Measurements from ENCODE around the gene SNN.

SNN gene

GRCh38 chr16:11697319-11697718 lies 29.1 kb downstream of the SNN start:
- H3K4me3 ChIP-seq (ENCODE audit: low read length) = no peak overlapping the region
- H3K27me3 ChIP-seq (ENCODE audit: insufficient read depth, low read length) = no peaks in the 10 kb centered on the region
- peaks cover 13% of the 10 kb centered on the region for H3K4me1 ChIP-seq (ENCODE audit: insufficient read depth, low read length)
- H2AFZ ChIP-seq (ENCODE audit: low read depth, low read length) = no peak overlapping the region
- no peaks in the 10 kb centered on the region for H3K9me3 ChIP-seq (ENCODE audit: low read length)
- peaks cover 32% of the 10 kb centered on the region for H3K36me3 ChIP-seq (ENCODE audit: insufficient read depth, low read length)

DNA sequence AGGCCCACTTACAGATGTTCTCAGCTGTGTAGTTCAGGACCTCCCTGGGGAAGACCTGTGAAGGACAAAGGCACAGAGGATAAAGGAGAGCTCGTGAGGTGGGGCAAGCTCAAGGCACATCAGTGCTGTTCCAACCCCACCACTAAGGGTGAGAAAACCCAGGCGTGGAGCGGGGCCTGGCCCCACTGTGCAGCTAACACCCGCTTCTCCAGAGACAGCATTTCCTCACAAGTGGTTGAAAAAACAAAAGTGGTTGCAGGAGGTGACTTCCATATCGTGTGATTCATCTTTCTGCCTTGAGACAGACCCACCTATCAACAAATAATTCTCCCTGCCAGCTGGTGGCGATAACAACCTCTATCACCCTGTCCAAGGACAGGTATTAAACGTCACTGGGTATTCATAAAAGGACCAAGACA lies 30.0 kb downstream of the SNN start:
- no peak overlapping the region for H3K4me3 ChIP-seq (ENCODE audit: low read length)
- H2AFZ ChIP-seq (ENCODE audit: low read depth, low read length) = no peak overlapping the region
- no peaks in the 10 kb centered on the region for H3K9me3 ChIP-seq (ENCODE audit: low read length)
- peaks cover 13% of the 10 kb centered on the region for H3K4me1 ChIP-seq (ENCODE audit: insufficient read depth, low read length)
- no peaks in the 10 kb centered on the region for H3K27me3 ChIP-seq (ENCODE audit: insufficient read depth, low read length)
- peaks cover 31% of the 10 kb centered on the region for H3K36me3 ChIP-seq (ENCODE audit: insufficient read depth, low read length)

DNA sequence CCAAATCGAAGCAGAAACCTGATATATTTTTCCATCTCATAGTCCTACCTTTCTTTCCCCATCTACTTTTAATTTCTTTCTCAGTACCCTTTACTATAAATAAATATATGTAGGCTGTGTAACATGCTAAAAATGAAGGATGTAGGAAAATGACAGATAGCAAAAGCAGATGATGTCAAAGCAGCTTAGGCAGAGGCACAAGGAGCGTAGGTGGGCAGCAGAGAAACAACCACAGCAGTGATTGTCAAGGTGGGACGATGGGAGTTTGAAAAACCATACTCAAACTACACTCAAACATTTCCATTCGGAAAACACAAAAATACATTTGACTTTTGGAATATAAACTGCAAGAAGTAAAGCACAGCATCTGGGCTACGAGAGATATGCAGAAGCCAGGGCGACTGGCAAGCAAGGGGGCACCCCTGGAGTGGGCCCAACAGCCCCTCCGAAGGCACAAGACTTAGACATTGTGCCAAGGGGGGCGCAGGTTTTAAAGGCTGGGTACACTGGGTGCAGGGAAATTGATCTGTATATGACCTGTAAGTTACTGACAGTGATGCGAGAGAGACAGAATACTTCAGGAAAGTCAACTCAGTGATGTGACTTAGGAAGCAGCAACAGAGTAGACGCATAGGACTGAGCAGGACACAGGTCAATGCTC lies 31.1 kb downstream of the SNN start:
- H3K4me3 ChIP-seq (ENCODE audit: low read length) = no peak overlapping the region
- no peaks in the 10 kb centered on the region for H3K27me3 ChIP-seq (ENCODE audit: insufficient read depth, low read length)
- H3K4me1 ChIP-seq (ENCODE audit: insufficient read depth, low read length) = peaks cover 13% of the 10 kb centered on the region
- H3K9me3 ChIP-seq (ENCODE audit: low read length) = no peaks in the 10 kb centered on the region
- H3K36me3 ChIP-seq (ENCODE audit: insufficient read depth, low read length) = peaks cover 38% of the 10 kb centered on the region
- H2AFZ ChIP-seq (ENCODE audit: low read depth, low read length) = no peak overlapping the region

DNA sequence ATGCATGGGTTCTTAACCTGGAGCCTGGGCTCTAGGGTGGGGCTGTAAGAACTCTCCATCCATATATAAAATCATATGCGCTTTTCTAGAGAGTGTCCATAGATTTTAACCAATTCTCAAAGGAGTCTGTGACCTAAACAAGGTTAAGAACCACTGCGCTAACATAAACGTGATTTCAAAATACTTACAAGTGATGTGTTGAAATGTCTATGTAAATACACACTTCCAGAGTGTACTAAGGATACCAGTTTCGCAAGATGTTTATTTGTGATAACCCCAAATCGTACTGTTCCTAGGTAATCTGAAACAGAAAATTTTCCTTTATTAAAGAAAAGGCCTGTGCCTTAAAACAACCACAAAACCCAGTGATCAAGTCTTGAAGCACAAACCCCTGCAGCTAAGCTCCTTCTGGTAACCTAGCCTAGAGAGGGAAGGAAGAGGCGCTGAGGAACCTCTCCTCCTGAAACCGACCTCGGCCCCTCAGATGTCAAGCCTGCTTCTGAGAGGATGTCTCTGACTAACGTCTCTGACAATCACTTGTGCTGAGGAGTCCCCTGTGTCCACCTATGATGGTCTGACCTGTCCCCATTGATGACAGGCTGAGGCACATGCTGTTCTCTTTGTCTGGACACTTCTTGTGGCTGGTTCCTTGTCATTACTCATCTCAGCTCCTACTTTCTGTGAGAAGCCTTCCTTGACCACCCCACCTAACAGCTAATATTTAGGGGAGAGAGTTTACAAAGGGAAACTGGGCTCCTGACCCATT lies 32.2 kb downstream of the SNN start:
- H3K36me3 ChIP-seq (ENCODE audit: insufficient read depth, low read length) = peaks cover 32% of the 10 kb centered on the region
- H2AFZ ChIP-seq (ENCODE audit: low read depth, low read length) = no peak overlapping the region
- no peaks in the 10 kb centered on the region for H3K27me3 ChIP-seq (ENCODE audit: insufficient read depth, low read length)
- peaks cover 13% of the 10 kb centered on the region for H3K4me1 ChIP-seq (ENCODE audit: insufficient read depth, low read length)
- no peak overlapping the region for H3K4me3 ChIP-seq (ENCODE audit: low read length)
- H3K9me3 ChIP-seq (ENCODE audit: low read length) = no peaks in the 10 kb centered on the region

GRCh38 chr16:11705311-11706025 lies 37.2 kb downstream of the SNN start:
- Histone ChIP-seq H2AFZ (ENCODE audit: low read depth, low read length) (no peak overlapping the region), H3K27me3 (ENCODE audit: insufficient read depth, low read length) (no peaks in the 10 kb centered on the region), H3K4me1 (ENCODE audit: insufficient read depth, low read length) (peaks cover 3% of the 10 kb centered on the region), H3K36me3 (ENCODE audit: insufficient read depth, low read length) (peaks cover 20% of the 10 kb centered on the region), H3K4me3 (ENCODE audit: low read length) (no peak overlapping the region), H3K9me3 (ENCODE audit: low read length) (no peaks in the 10 kb centered on the region)

- Histone ChIP-seq H3K4me1 (ENCODE audit: insufficient read depth, low read length) (no peaks in the 10 kb centered on the region), H3K4me3 (ENCODE audit: low read length) (no peak overlapping the region), H3K27me3 (ENCODE audit: insufficient read depth, low read length) (no peaks in the 10 kb centered on the region), H3K9me3 (ENCODE audit: low read length) (no peaks in the 10 kb centered on the region), H2AFZ (ENCODE audit: low read depth, low read length) (no peak overlapping the region), H3K36me3 (ENCODE audit: insufficient read depth, low read length) (peaks cover 21% of the 10 kb centered on the region)
Measured at GRCh38 chr16:11706180-11706742, 38.0 kb downstream of the SNN start.

DNA sequence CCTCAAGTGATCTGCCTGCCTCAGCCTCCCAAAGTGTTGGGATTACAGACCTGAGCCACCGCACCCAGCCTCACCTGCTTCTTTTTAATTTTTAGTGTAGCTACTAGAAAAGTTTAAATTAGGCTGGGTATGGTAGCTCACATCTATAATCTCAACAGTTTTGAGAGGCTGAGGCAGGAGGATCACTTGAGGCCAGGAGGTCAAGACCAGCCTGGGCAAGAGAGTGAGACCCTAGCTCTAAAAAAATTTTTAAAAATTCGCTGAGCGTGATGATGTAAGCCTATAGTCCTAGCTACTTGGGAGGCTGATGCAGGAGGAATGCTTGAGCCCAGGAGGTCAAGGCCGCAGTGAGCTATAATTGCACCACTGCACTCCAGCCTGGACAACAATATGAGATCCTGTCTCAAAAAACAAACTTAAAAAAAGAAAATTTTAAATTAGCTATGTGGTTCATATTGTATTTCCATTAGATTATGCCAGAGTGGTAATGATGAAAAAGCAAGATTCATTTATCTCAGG lies 39.5 kb downstream of the SNN start:
- Histone ChIP-seq H3K4me3 (ENCODE audit: low read length) (no peak overlapping the region), H2AFZ (ENCODE audit: low read depth, low read length) (no peak overlapping the region), H3K9me3 (ENCODE audit: low read length) (no peaks in the 10 kb centered on the region), H3K36me3 (ENCODE audit: insufficient read depth, low read length) (peaks cover 25% of the 10 kb centered on the region), H3K27me3 (ENCODE audit: insufficient read depth, low read length) (no peaks in the 10 kb centered on the region), H3K4me1 (ENCODE audit: insufficient read depth, low read length) (no peaks in the 10 kb centered on the region)

DNA sequence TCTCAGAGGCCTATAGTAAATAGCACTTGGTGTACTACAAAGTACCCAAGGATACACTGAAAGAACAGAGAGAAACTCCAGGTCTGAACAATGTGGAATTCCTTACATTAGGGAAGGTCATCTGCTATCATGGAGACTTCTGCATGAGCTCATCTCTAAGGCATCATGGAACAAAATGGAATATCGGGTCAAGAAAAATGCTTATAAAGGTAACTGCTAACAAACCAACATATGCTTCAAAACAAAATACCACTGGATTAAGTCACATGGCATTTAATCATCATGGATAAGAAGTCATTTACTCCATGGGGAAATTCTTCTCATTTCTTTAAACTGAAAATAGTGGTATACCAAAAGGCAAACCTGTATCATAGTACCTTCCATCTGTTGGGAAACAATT lies 40.2 kb downstream of the SNN start:
- Histone ChIP-seq H3K36me3 (ENCODE audit: insufficient read depth, low read length) (peaks cover 24% of the 10 kb centered on the region), H2AFZ (ENCODE audit: low read depth, low read length) (no peak overlapping the region), H3K4me1 (ENCODE audit: insufficient read depth, low read length) (no peaks in the 10 kb centered on the region), H3K4me3 (ENCODE audit: low read length) (no peak overlapping the region), H3K9me3 (ENCODE audit: low read length) (no peaks in the 10 kb centered on the region), H3K27me3 (ENCODE audit: insufficient read depth, low read length) (no peaks in the 10 kb centered on the region)

GRCh38 chr16:11711662-11712061 lies 43.4 kb downstream of the SNN start:
- no peaks in the 10 kb centered on the region for H3K27me3 ChIP-seq (ENCODE audit: insufficient read depth, low read length)
- H3K4me3 ChIP-seq (ENCODE audit: low read length) = no peak overlapping the region
- no peak overlapping the region for H2AFZ ChIP-seq (ENCODE audit: low read depth, low read length)
- peaks cover 22% of the 10 kb centered on the region for H3K36me3 ChIP-seq (ENCODE audit: insufficient read depth, low read length)
- H3K4me1 ChIP-seq (ENCODE audit: insufficient read depth, low read length) = no peaks in the 10 kb centered on the region
- no peaks in the 10 kb centered on the region for H3K9me3 ChIP-seq (ENCODE audit: low read length)

DNA sequence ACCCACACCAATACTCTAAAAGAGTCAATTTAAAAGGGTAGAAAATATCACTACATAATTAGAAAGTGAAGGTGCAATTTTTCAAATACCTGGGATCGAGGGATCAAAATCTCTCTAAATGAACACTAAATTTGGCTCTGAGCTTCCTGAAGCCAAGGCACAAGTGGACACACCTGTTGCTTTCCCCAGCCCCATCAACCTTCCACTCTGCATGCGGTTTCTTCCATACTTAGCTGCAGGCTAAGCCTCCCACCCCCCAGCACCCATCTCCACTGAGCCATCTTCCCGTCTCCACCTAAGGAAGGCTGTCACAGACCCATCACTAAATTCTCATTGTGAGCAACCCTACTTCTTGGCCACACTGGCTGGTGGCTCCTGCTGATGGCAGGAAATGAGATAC lies 43.9 kb downstream of the SNN start:
- Histone ChIP-seq H3K4me1 (ENCODE audit: insufficient read depth, low read length) (no peaks in the 10 kb centered on the region), H2AFZ (ENCODE audit: low read depth, low read length) (no peak overlapping the region), H3K27me3 (ENCODE audit: insufficient read depth, low read length) (no peaks in the 10 kb centered on the region), H3K4me3 (ENCODE audit: low read length) (no peak overlapping the region), H3K9me3 (ENCODE audit: low read length) (no peaks in the 10 kb centered on the region), H3K36me3 (ENCODE audit: insufficient read depth, low read length) (peaks cover 22% of the 10 kb centered on the region)

DNA sequence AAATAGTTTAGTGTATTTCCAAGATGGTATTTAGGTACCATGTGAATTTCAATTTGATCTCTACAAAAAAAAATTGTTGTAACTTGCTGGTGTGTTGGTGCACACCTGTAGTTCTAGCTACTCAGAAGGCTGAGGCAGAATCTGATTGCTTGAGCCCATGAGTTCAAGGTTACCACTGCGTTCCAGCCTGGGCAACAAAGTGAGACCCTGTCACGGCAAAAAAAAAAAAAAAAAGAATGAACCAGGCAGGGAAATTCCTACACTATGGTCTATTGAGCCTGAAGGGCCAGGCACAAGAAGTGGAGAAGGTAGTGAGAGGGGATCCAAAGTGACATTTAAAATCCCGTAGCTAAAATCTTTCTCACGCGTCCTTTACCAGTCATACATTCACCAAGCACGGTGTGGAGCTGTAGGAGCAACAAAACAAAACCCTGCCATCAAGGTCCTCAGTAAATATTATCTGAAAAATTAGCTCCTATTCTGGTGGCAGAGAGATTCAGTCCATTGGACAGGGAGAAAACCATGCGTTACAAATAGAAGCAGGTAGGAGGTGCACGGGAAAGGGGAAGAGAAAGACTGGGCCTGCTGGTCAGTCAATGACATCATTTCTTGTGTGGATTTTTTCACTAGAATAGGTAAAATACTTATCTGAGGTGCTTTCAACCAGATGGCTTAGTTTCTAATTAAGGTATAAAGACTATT lies 47.1 kb downstream of the SNN start:
- Histone ChIP-seq H3K4me3 (ENCODE audit: low read length) (no peak overlapping the region), H3K36me3 (ENCODE audit: insufficient read depth, low read length) (peaks cover 33% of the 10 kb centered on the region), H3K4me1 (ENCODE audit: insufficient read depth, low read length) (peaks cover 2% of the 10 kb centered on the region), H3K27me3 (ENCODE audit: insufficient read depth, low read length) (no peaks in the 10 kb centered on the region), H2AFZ (ENCODE audit: low read depth, low read length) (no peak overlapping the region), H3K9me3 (ENCODE audit: low read length) (no peaks in the 10 kb centered on the region)

DNA sequence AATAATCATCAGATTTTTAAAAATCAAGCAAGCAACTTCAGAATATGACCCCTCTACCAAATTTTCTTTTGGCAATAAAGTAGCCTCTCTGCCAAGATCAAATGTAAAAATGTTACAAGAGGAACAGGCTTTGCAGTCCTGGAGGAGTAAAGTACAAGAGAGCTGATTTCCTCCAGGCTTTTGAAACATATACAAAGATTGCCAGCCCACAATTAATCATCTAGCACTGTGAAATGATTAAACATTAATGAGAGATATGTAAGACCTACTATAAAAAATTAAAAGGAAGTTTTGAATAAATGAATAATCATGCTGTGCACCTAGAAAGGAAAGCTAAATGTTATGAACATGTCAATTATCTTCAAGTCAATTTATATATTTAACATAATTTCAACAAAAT lies 48.1 kb downstream of the SNN start:
- H3K36me3 ChIP-seq (ENCODE audit: insufficient read depth, low read length) = peaks cover 40% of the 10 kb centered on the region
- no peak overlapping the region for H3K4me3 ChIP-seq (ENCODE audit: low read length)

More for the DNA sequence above, 48.1 kb downstream of the SNN start:
- no peaks in the 10 kb centered on the region for H3K9me3 ChIP-seq (ENCODE audit: low read length)
- H3K4me1 ChIP-seq (ENCODE audit: insufficient read depth, low read length) = peaks cover 2% of the 10 kb centered on the region
- H2AFZ ChIP-seq (ENCODE audit: low read depth, low read length) = no peak overlapping the region
- no peaks in the 10 kb centered on the region for H3K27me3 ChIP-seq (ENCODE audit: insufficient read depth, low read length)
